Stimulated activated CD8-positive, alpha-beta memory T cell treated with anti-CD3 and anti-CD28 coated beads, Interleukin-15, amount 100 ng/mL, for 1 hour (primary cell): ENCODE data around the gene MCHR1.
"Not testable (repeated sequence)": the region's sequence is repeated elsewhere in the genome, so short reads cannot be mapped to it uniquely, and the experiment has no call there.

Experiments used
- DNase-seq: peaks from one replicate; pipeline ENCODE4 v3.0.0-alpha.2; 2020; ENCODE audit warnings: low read depth

MCHR1 gene

DNA sequence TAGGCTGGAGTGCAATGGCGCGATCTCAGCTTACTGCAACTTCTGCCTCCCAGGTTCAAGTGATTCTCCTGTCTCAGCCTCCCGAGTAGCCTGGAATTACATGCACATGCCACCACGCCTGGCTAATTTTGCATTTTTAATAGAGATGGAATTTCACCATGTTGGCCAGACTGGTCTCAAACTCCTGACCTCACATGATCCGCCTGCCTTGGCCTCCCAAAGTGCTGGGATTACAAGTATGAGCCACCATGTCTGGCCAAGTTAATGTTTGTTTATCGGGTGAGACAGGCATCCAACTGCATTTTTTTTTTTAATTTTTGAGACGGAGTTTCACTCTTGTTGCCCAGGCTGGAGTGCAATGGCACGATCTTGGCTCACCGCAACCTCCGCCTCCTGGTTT lies 22.6 kb upstream of the MCHR1 start:
- not testable (repeated sequence) for DNase-seq

DNA sequence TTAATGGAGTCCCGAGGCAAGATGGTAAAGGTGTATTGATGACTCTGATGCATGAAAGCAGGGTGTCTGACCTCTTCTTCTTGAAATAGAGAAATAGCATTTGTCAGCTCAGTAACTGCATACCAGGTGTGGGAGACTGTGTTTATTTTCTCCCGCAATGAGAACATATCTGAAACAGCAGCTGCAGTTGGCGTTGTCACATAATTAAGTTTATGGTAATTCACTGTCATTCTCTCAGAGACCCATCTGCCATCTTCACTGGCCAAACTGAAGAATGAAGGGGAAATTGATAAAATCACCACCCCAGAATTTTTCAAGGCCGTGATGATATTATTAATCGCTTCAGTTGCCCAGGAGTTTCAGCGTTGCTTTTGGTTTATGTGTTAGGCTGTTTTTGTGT lies 20.1 kb upstream of the MCHR1 start:
- no peak for DNase-seq

DNA sequence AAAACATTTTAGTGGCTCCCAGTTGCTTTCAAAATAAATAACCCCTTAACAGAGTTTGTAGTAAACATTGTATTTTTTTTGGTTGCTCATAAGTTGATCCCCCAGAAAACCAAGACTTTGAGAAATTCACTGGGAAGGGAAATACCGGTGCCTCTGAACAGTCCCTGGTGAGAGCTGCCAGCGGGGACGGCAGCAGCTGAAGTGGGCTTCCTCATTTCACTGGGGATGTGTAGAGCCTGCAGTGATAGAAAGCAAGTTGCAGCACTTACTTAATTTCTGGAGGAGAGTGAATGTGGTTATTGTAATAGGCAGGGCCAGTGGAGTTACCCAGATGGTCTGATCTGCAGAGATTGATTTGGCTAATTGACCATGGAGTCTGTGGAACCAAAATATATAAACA lies 18.6 kb upstream of the MCHR1 start:
- no peak for DNase-seq

DNA sequence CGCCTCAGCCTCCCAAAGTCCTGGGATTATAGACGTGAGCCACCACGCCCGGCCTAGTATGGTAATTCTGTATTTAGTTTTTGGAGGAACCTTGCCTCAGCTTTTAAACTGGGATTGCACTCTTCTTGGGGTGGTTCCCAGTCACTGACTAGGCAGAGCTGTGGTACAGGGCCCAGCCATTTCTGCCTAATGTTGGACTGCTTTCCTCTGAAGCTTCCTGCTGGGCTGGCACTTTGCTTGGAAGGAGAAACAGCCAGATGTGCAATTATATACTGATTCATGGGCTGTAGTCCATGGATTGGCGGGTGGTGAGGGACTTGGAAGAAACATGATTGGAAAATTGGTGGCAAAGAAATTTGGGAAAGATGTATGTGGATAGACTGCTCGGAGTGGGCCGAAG lies 17.6 kb upstream of the MCHR1 start:
- DNase-seq = no peak

DNA sequence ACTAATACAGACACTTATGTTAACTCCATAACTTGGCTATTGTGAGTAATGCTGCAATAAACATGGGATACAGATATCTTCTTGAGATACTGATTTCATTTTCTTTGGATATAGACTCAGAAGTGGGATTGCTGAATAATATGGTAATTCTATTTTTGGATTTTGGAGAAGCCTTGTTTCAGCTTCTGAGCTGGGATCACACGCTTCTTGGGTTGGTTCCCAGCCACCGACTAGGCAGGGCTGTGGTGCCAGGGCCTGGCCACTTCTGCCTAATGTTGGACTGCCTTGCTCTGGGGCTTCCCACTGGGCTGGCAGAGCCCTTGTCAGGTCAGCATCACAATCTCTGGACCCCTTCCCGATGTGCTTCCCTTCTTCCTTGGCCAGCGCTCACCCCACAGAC lies 14.0 kb upstream of the MCHR1 start:
- DNase-seq = no peak

DNA sequence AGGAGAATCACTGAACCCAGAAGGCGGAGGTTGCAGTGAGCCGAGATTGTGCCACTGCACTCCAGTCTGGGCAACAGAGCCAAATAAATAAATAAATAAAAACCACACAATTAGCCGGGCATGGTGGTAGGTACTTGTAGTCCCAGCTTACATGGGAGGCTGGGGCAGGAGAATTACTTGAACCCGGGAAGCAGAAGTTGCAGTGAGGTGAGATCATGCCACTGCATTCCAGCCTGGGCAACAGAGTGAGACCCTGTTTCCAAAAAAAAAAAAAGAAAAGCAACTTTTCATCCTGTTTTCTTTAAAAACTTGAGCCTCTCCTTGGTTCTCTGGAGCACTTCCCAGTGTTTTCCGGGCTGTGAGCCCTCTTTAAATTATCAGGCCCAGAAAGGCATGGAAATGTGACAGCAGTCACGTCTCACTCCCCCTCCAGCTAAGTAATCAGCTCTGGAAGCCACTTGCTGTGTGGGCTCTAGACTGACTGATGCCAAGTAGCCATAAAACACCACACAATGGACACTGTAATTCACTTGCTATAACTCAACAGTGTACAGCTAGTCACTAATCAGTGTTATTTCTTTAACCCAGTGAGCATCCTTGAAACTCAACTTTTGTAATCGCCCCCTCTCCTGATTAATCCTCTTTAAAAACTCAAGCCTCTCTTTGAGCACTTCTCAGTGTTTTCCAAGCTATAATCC lies 13.0 kb upstream of the MCHR1 start:
- DNase-seq = no peak

DNA sequence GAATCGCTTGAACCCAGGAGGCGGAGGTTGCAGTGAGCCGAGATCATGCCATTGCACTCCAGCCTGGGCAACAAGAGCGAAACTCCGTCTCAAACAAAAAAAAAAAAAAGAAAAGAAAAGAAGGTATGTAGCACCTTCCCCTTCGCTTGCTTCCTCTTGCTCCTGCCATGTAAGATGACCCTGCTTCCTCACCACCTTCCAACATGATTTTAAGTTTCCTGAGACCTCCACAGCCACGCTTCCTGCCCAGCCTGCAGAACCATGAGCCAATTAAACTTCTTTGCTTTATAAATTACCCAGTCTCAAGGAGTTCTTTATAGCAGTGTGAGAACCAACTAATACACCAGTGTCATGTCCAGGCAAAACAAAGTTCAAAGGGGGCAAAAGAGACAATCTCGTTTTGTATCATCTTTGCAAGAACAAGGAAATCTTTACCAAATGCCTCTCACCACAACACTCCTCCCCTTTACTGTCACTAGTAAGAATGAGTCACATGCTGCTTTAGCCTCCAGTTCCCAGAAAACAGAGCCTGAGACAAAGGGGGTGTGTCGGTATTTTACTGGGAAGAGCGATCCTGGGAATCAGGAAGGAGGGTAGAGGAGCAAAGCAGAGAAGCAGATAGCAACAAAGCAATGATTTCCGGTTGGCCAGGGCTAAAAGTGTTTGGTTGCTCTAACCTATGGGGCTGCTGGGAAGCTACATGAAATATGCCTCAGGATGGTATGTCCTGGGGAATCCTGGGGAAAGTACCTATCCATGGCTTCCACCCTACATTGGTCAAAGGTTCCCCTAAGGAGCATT lies 10.5 kb upstream of the MCHR1 start:
- no peak for DNase-seq

DNA sequence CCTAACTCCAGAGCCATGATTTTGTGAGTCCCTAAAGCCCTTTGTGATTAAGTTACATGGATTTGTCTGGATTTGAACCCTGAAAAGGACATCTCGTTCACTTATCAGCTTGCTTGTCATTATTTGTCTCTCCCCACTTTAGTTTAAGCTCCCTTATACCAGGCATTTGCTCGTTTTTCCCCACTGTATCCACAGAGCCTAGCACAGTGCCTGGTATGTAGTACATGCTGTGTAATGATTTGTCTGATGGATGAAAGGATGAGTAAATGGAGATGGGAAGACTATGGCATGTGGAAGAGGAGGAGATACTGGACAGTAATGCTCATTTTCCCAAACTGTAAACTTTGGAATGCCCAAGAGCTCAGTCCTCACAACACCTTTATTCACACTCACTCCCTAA lies 9.2 kb upstream of the MCHR1 start:
- no peak for DNase-seq

DNA sequence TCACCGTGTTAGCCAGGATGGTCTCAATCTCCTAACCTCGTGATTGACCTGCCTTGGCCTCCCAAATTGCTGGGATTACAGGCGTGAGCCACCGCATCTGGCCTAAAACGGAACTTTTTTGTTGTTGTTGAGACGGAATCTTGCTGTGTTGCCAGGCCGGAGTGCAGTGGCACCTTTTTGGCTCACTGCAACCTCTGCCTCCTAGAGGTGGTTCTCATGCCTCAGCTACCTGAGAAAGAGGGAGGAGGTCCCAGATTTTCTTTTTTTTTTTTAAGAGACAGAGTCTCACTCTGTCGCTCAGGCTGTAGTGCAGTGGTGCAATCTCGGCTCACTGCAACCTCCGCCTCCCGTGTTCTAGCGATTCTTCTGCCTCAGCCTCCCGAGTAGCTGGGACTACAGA lies 7.9 kb upstream of the MCHR1 start:
- no peak for DNase-seq

DNA sequence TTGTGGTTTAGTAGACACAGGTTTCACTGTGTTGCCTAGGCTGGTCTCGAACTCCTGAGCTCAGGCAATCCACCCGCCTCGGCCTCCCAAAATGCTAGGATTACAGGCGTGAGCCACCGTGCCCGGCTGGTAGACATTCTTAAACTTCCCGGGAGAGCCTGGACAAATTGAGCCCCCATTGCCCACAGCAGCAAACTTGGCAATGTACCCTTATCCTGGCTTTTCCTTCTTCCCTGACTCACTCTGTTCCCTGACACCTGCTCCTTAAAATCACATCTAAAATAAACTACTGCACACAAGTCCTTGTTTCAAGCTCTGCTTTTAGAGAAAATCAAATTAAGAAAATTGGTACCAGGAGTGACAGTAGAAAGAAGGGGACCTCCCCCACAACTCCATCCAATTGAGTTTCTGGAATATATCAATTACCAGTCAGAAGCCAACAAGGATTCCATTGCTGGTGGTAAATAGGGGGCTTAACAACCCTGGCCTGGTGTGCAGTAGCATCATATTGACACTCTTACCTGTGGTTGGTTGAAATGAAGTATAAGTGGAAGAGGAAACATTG lies 7.4 kb upstream of the MCHR1 start:
- DNase-seq = no peak

DNA sequence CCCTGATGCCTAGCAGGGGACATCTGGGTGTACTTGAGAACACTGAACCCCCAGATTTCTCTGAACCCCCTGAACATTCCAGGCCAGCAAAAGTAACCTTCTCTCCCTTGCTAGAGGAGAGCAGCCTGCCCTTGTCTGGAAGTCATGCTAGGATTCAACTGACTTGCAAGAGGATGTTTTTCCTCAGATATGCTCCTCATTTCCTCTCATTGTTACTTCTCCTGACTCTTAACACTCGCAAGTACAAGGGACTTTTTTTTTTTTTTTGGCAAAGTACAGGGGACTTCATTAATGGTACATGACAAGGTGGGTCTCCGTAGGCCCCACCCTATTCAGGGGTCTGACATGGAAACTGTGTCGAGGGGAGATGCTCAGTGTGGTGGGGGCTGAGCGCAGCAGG lies 6.3 kb upstream of the MCHR1 start:
- DNase-seq = no peak

DNA sequence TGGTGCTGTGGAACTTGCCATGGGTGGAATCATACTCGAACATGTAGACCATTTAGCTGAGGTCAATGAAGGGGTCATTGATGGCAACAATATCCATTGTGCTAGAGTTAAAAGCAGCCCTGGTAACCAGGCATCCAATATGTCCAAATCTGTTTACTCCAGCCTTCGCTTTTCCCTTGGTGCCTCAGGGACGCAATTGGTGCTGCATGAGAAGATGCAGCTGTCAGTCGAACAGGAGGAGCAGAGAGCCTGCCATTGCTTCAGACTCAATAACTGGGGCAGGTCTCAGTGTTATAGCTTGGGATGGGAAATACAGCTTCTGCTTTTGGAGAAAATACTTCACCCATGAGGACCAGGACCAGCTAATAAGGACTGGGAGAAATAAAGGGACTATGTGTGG lies 5.0 kb upstream of the MCHR1 start:
- DNase-seq = no peak

DNA sequence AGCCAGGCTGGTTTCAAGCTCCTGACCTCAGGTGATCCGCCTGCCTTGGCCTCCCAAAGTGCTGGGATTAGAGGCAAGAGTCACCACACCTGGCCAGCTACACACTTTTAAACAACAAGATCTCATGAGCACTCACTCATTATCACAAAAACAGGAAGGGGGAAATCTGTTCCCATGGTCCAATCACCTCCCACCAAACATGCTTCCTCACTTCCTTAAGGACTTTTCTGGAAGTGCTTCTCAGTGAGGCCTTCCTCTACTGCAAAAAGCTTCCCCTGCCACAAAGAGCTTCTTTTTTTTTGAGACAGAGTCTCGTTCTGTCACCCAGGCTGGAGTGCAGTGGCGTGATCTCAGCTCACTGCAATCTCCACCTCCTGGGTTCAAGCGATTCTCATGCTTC lies 3.1 kb upstream of the MCHR1 start:
- DNase-seq = not testable (repeated sequence)

DNA sequence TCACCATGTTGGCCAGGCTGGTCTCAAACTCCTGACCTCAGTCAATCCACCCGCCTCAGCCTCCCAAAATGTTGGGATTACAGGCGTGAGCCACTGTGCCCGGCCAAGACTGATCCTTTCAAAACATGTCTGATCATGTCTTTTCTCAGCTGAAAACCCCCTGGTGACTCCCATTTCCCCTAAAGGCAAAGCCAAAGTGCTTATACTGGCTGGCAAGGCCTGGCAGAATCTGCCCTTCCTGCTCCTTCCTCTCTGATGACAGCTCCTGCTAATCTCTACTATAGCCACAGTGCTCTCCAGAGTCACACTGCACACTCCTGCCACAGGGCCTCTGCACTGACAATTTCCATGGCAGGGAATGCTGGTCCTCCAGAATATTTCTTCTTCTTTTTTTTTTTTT lies 2.6 kb upstream of the MCHR1 start:
- no peak for DNase-seq

DNA sequence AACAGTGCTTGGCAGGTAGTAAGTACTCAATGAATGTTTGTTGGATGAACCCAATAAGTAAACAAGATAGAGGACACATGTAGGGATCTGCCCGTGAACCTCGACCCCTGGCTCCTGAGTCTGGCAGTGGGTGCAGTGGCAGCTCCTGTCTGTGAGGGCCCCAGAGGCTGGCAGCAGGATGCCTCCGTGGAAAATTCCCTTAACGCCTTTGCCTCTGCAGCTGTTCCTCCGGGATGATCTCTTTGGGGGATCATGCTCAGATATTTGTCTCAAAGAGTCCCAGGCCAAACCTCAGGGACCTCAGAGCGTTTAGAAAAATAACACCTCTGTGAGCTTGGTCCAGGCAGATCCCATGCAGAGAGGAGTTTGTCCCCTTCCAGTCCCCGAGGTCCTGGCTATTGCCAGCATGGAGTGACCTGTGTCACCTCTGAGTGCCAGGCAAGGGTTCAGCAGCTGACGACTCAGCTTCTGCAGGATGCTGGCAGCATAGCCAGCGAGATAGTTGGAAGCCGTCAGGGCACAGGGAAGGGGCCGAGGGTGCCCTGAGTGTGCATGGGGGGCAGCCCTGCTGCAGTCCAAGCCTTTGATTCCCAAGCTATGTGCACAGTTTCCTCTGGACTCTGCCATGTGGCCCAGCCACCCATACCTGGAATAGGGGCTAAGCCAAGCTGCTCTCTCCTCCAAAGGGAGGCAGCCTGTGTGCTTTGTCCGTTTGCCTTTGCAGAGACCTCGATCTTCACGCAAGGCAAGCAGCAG lies 613 bp upstream of the MCHR1 start:
- no peak for DNase-seq

DNA sequence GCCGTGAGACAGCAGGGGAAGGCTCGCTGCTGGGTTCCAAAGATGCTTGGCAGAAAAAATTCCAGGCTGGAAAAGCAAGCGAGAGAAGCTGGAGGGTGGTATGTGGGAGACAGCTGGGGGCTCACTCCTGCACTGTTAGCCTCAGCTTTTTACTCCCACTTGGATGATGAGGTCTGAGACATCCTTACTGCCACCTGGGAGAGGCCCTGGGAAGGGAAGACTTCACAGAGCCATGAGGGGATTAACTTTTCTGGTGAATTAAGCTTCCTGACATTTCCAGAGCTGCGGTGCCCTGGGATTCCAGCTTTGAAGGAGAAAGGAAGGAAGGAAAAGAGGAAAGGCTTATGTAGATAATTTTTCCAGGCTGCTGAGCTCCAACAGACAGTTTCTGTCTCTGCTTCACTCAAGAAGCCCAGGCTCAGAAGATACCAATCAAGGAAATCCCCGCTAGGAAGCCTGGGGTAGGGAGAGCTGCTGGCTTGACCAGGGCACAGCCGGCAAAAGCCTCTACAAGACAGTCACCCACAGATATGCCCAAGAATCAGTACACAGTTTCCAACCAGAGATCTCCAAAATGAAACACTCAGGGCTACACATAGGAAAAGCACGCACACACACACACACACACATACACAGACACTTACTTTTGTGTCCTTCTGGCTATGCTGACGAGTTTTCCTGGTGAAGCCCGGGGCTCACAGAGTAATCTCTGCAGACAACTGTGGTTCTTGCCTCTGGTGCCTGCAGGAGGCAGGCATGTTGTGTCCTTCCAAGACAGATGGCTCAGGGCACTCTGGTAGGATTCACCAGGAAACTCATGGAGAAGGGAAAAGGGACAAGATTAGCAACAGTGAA lies 907 bp downstream of the MCHR1 start:
- no peak for DNase-seq

DNA sequence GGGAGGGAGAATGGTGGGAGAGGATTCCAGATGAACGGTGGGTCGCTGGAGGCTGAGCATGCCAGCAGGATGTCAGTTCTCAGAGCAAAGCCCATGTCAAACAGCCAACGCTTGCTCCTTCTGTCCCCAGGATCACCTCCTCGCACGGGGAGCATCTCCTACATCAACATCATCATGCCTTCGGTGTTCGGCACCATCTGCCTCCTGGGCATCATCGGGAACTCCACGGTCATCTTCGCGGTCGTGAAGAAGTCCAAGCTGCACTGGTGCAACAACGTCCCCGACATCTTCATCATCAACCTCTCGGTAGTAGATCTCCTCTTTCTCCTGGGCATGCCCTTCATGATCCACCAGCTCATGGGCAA lies 1.5 kb downstream of the MCHR1 start:
- no peak for DNase-seq

DNA sequence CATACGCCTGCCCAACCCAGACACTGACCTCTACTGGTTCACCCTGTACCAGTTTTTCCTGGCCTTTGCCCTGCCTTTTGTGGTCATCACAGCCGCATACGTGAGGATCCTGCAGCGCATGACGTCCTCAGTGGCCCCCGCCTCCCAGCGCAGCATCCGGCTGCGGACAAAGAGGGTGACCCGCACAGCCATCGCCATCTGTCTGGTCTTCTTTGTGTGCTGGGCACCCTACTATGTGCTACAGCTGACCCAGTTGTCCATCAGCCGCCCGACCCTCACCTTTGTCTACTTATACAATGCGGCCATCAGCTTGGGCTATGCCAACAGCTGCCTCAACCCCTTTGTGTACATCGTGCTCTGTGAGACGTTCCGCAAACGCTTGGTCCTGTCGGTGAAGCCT lies 2.2 kb downstream of the MCHR1 start:
- DNase-seq = no peak

DNA sequence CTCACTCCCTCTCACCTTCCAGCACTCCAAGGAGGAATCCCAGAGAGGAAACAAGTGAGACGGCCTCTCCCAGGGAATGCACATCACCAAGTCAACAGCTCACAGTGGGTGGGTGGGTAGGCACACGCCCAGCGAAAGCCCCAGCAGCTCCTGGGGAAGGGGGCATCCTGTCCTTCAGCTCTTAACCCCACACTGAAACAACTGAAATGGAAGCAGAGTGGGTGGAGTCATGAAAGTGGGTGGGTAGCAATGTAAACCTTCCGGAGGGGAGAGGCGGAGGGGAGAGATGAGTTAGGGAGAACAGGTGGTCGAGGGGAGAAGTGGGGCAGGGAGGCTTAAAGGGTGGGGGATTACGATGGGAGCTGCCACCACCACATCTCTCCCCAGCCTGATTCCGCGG lies 5.4 kb downstream of the MCHR1 start:
- no peak for DNase-seq

DNA sequence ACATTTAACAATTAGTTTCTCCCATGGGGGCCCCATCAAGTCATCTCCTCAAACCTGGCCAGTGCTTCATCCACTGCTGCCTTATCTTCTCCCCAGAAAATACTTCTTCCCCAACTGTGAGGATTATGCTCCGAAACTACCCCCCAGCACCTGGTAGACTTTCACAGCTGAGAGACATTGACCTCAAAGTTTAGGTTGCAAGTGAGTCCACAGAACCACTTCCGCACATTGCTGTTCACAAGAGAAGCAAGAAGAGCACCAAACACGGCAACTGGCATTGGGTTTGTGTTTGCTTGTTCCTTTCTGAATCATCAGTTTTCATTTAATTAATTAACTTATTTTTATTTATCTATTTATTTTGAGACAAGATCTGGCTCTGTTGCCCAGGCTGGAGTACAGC lies 6.1 kb downstream of the MCHR1 start:
- DNase-seq = no peak

DNA sequence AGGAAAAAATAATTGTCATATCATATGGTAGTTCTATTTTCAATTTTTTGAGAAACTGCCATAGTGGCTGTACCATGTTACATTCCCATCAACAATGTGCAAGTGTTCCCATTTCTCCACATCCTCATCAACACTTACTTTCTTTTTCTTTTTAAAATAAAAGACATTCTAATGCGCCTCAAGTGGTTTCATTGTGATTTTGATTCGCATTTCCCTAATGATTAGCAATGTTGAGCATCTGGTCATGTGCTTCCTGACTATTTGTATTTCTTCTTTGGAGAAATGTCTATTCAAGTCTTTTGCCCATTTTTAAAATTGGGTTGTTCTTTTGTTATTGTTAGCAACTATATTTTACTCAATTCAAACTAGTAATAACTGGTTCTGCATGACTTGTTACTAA lies 8.4 kb downstream of the MCHR1 start:
- DNase-seq = no peak

DNA sequence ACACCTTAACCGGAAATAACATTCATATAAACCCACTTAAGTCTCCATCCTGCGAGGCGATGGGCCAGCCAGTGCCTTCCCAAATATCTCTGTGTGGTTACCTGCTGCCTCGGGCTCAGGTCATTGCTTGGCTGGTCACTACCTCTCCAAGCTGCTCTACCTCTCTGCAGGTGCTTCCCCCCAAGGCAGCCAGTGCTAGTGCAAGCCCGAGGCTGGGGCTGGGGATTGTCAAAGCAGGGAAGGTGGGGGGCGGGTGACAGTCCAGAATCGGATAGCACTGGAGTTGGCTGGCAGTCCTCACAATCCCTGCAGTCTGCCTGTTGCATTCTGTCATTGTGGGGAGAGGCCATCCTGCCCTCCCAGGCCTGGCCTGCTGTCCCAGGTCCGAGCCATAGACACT lies 11.1 kb downstream of the MCHR1 start:
- DNase-seq = no peak
